H9 (cell line): ENCODE measurements around the gene KCTD16. TPM values are rescaled to one million over a fixed set of nuclear protein-coding genes. Genes with fewer than 3 reads are reported as not detected.

Source experiments
- DNase-seq: peaks from one replicate; pipeline ENCODE4 v3.0.0-alpha.2; 2017
- H2AFZ ChIP-seq: one replicate; pipeline ENCODE4 v1.6.1; 2013; ENCODE audit warnings: mild to moderate bottlenecking, low read length, control low read depth, moderate library complexity
- H2AK5ac ChIP-seq: 2 replicates; pipeline ENCODE4 v1.6.1; 2013; ENCODE audit warnings: low read length, control low read depth, mixed read lengths; ENCODE audit not compliant: insufficient read length
- H2BK120ac ChIP-seq: one replicate; pipeline ENCODE4 v1.6.1; 2013; ENCODE audit warnings: low read depth, mild to moderate bottlenecking, low read length, control low read depth, inconsistent platforms; ENCODE audit not compliant: poor library complexity, severe bottlenecking
- H2BK12ac ChIP-seq: 2 replicates; pipeline ENCODE4 v1.6.1; 2013; ENCODE audit warnings: low read length, control low read depth, mixed read lengths, low read depth; ENCODE audit not compliant: insufficient read length
- H2BK15ac ChIP-seq: 2 replicates; pipeline ENCODE4 v1.6.1; 2013; ENCODE audit warnings: low read depth, low read length, control low read depth
- H2BK20ac ChIP-seq: one replicate; pipeline ENCODE4 v1.6.1; 2013; ENCODE audit warnings: low read depth, mild to moderate bottlenecking, low read length, control low read depth, inconsistent platforms; ENCODE audit not compliant: poor library complexity, severe bottlenecking
- H2BK5ac ChIP-seq: 2 replicates; pipeline ENCODE4 v1.6.1; 2013; ENCODE audit warnings: low read length, control low read depth, mixed read lengths; ENCODE audit not compliant: insufficient read length
- H3K14ac ChIP-seq: 2 replicates; pipeline ENCODE4 v1.6.1; 2013; ENCODE audit warnings: low read length, control low read depth; ENCODE audit not compliant: insufficient read depth
- H3K18ac ChIP-seq: 2 replicates; pipeline ENCODE4 v1.6.1; 2013; ENCODE audit warnings: low read depth, mild to moderate bottlenecking, mixed read lengths, low read length, control low read depth; ENCODE audit not compliant: insufficient read length
- H3K23ac ChIP-seq: 2 replicates; pipeline ENCODE4 v1.6.1; 2013; ENCODE audit warnings: low read length, control low read depth, mixed read lengths, low read depth; ENCODE audit not compliant: insufficient read length
- H3K23me2 ChIP-seq: 2 replicates; pipeline ENCODE4 v1.6.1; 2013; ENCODE audit warnings: low read depth, mild to moderate bottlenecking, mixed read lengths, low read length, control low read depth; ENCODE audit not compliant: insufficient read length, poor library complexity, severe bottlenecking
- H3K27ac ChIP-seq: 2 replicates; pipeline ENCODE4 v1.5.1; 2013; ENCODE audit warnings: low read length, control low read depth, mixed read lengths, low read depth; ENCODE audit not compliant: insufficient read length
- H3K27me3 ChIP-seq: 2 replicates; pipeline ENCODE4 v1.6.1; 2013; ENCODE audit warnings: low read length, control low read depth, inconsistent platforms; ENCODE audit not compliant: insufficient read depth
- H3K4ac ChIP-seq: 2 replicates; pipeline ENCODE4 v1.6.1; 2013; ENCODE audit warnings: low read depth, mild to moderate bottlenecking, control low read depth, inconsistent platforms, low read length, moderate library complexity
- H3K4me1 ChIP-seq: 2 replicates; pipeline ENCODE4 v1.6.1; 2013; ENCODE audit warnings: low read length, control low read depth, inconsistent platforms; ENCODE audit not compliant: insufficient read depth
- H3K4me2 ChIP-seq: 2 replicates; pipeline ENCODE4 v1.6.1; 2013; ENCODE audit warnings: low read length, control low read depth, mixed read lengths; ENCODE audit not compliant: insufficient read length, insufficient read depth
- H3K56ac ChIP-seq: 2 replicates; pipeline ENCODE4 v1.6.1; 2013; ENCODE audit warnings: low read depth, mild to moderate bottlenecking, mixed read lengths, low read length, control low read depth; ENCODE audit not compliant: insufficient read length
- H3K79me1 ChIP-seq: 2 replicates; pipeline ENCODE4 v1.6.1; 2013; ENCODE audit warnings: low read depth, mild to moderate bottlenecking, moderate library complexity, low read length, control low read depth, inconsistent platforms; ENCODE audit not compliant: insufficient read depth, poor library complexity, severe bottlenecking
- H3K79me2 ChIP-seq: 2 replicates; pipeline ENCODE4 v1.6.1; 2013; ENCODE audit warnings: low read length, control low read depth, inconsistent platforms; ENCODE audit not compliant: insufficient read depth
- H3K9ac ChIP-seq: 2 replicates; pipeline ENCODE4 v1.6.1; 2013; ENCODE audit warnings: low read length, control low read depth, mixed read lengths; ENCODE audit not compliant: insufficient read length; ENCODE audit errors: extremely low read depth
- H3K9me3 ChIP-seq: one replicate; pipeline ENCODE4 v1.6.1; 2013; ENCODE audit warnings: low read depth, low read length, inconsistent platforms; ENCODE audit not compliant: control insufficient read depth
- H3T11ph ChIP-seq: one replicate; pipeline ENCODE4 v1.6.1; 2013; ENCODE audit warnings: mild to moderate bottlenecking, low read length, control low read depth, inconsistent platforms
- H4K20me1 ChIP-seq: one replicate; pipeline ENCODE4 v1.6.1; 2013; ENCODE audit not compliant: control insufficient read depth, insufficient read length, insufficient read depth
- H4K5ac ChIP-seq: 2 replicates; pipeline ENCODE4 v1.6.1; 2013; ENCODE audit warnings: low read depth, mild to moderate bottlenecking, mixed read lengths, low read length, control low read depth; ENCODE audit not compliant: insufficient read length
- H4K8ac ChIP-seq: replicated peaks from 2 replicates; pipeline ENCODE4 v1.6.1; 2013; ENCODE audit warnings: low read length, control low read depth, mixed read lengths, low read depth; ENCODE audit not compliant: insufficient read length
- H4K91ac ChIP-seq: 2 replicates; pipeline ENCODE4 v1.6.1; 2013; ENCODE audit warnings: low read depth, mild to moderate bottlenecking, moderate library complexity, mixed read lengths, low read length, control low read depth; ENCODE audit not compliant: insufficient read length
- H3K27ac Mint-ChIP-seq, 3 experiments: 2 replicates in 2 of 3; 3 replicates in 1 of 3; pipeline ENCODE4 v1.8.0; 2020 to 2021; ENCODE audit warnings: mixed read lengths in 3 of 3, mild to moderate bottlenecking in 1 of 3, moderate library complexity in 1 of 3
- H3K27me3 Mint-ChIP-seq: 2 replicates; pipeline ENCODE4 v1.8.0; 2021; ENCODE audit warnings: low read depth, mild to moderate bottlenecking, moderate library complexity, mixed read lengths
- H3K36me3 Mint-ChIP-seq, 3 experiments: 2 replicates in 2 of 3; 3 replicates in 1 of 3; pipeline ENCODE4 v1.8.0; 2020 to 2021; ENCODE audit warnings: low read depth in 3 of 3, mixed read lengths in 3 of 3; ENCODE audit not compliant: insufficient read depth in 1 of 3
- H3K4me1 Mint-ChIP-seq, 2 experiments: 2 replicates each; pipeline ENCODE4 v1.8.0; 2020; ENCODE audit warnings: mixed read lengths in 2 of 2
- H3K4me3 Mint-ChIP-seq, 2 experiments: 2 replicates in 1 of 2; 3 replicates in 1 of 2; pipeline ENCODE4 v1.8.0; 2020 to 2021; ENCODE audit warnings: mild to moderate bottlenecking in 2 of 2, mixed read lengths in 2 of 2, moderate library complexity in 1 of 2
- H3K9me3 Mint-ChIP-seq, 2 experiments: 2 replicates in 1 of 2; 3 replicates in 1 of 2; pipeline ENCODE4 v1.8.0; 2020; ENCODE audit warnings: mild to moderate bottlenecking in 2 of 2, mixed read lengths in 2 of 2, moderate library complexity in 1 of 2
- CTCF ChIP-seq: fragments of 200-600 bp; sonication (generic); conservative IDR thresholded peaks from 3 replicates; pipeline ENCODE4 v1.8.0; 2021; ENCODE audit warnings: antibody characterized with exemption, mild to moderate bottlenecking
- WGBS: extraction: QIAGEN DNeasy Blood & Tissue Kit; methylation state at CpG from one replicate; pipeline ENCODE4 v1.1.7; 2013; ENCODE audit warnings: missing lambda C conversion rate, low lambda C conversion rate, mixed read lengths; ENCODE audit not compliant: insufficient read length; ENCODE audit errors: extremely low coverage; 5-methylcytosine and 5-hydroxymethylcytosine counted together
- total RNA-seq: library from RNA; stranded (reverse); gene quantifications from 2 replicates; pipeline ENCODE4 v1.2.1, GENCODE V29; 2021

KCTD16 gene
- total RNA-seq, 1 experiment from 2014 or later: 0.09 TPM

GRCh38 chr5:144460600-144460999 lies 289.9 kb downstream of the KCTD16 start:
- no peak overlapping the region for H2BK120ac ChIP-seq
- H2BK5ac ChIP-seq: no peak overlapping the region
- peaks cover 6 to 13% of the 10 kb centered on the region in 2 experiments; a peak in 3 of 4 replicates for H3K4me1 Mint-ChIP-seq
- WGBS: no CpG with 5 or more reads among the region's 1 CpG
- no peak overlapping the region for H2BK12ac ChIP-seq
- H3K9me3 ChIP-seq: no peaks in the 10 kb centered on the region
- H2BK20ac ChIP-seq: no peak overlapping the region
- no peak overlapping the region for H4K8ac ChIP-seq
- H3K4me2 ChIP-seq: no peak overlapping the region
- H4K20me1 ChIP-seq: no peaks in the 10 kb centered on the region
- H3K27ac Mint-ChIP-seq: no peak overlapping the region
- H3K23me2 ChIP-seq: no peaks in the 10 kb centered on the region
- H2BK15ac ChIP-seq: no peak overlapping the region
- H3K27me3 ChIP-seq: no peaks in the 10 kb centered on the region
- TF ChIP-seq CTCF: no peak
- no peak overlapping the region for H3K14ac ChIP-seq
- H3K27me3 Mint-ChIP-seq: no peaks in the 10 kb centered on the region; the same call in 1 of the 2 replicates
- H3T11ph ChIP-seq: no peak overlapping the region
- no peaks in the 10 kb centered on the region for H3K4me1 ChIP-seq
- no peak overlapping the region for H3K9ac ChIP-seq
- no peaks in the 10 kb centered on the region for H3K79me2 ChIP-seq
- no peak for DNase-seq
- H4K91ac ChIP-seq: no peak overlapping the region
- H3K4ac ChIP-seq: no peak overlapping the region
- H3K79me1 ChIP-seq: no peaks in the 10 kb centered on the region
- no peaks in the 10 kb centered on the region for H3K36me3 Mint-ChIP-seq
- H3K56ac ChIP-seq: no peak overlapping the region
- no peak overlapping the region for H4K5ac ChIP-seq
- no peaks in the 10 kb centered on the region for H3K9me3 Mint-ChIP-seq
- no peak overlapping the region for H2AK5ac ChIP-seq
- no peak overlapping the region for H3K4me3 Mint-ChIP-seq
- no peak overlapping the region for H3K18ac ChIP-seq
- H2AFZ ChIP-seq: no peak overlapping the region
- H3K27ac ChIP-seq: no peak overlapping the region
- no peak overlapping the region for H3K23ac ChIP-seq
